ENCODE measurements around the gene GALNTL6. TPM values are rescaled to one million over a fixed set of nuclear protein-coding genes. Genes with fewer than 3 reads are reported as not detected.
A peak's percentile ranks its signal among the peaks of the same experiment; 100 is the strongest.

GALNTL6 gene
- total and polyA plus RNA-seq, 4 donors: 6.1 to 25.4 (median 22.5) TPM

GRCh38 chr4:172751550-172751949 lies 938.3 kb downstream of the GALNTL6 start:
- H3K27ac ChIP-seq (ENCODE audit: low read depth, low read length): no peak overlapping the region
- H3K27me3 ChIP-seq (ENCODE audit: control insufficient read depth, insufficient read depth, low read length): no peaks in the 10 kb centered on the region
- no peaks in the 10 kb centered on the region for H3K4me1 ChIP-seq (ENCODE audit: control insufficient read depth, insufficient read depth, low read length)
- no peak overlapping the region for H3K4me3 ChIP-seq (ENCODE audit: low read depth, low read length)
- no CpG with 5 or more reads among the region's 2 CpGs for WGBS (ENCODE audit: insufficient coverage)
- DNase-seq (ENCODE audit: low read depth in 4 of 6, low spot score in 6 of 6): no peak
- H3K9me3 ChIP-seq (ENCODE audit: control insufficient read depth, insufficient read depth, low read length): no peaks in the 10 kb centered on the region
- no peaks in the 10 kb centered on the region for H3K36me3 ChIP-seq (ENCODE audit: control insufficient read depth, insufficient read depth, low read length)

- Histone ChIP-seq H3K27me3 (ENCODE audit: control insufficient read depth, insufficient read depth, low read length) (no peaks in the 10 kb centered on the region), H3K27ac (ENCODE audit: low read depth, low read length) (no peak overlapping the region), H3K4me3 (ENCODE audit: low read depth, low read length) (no peak overlapping the region), H3K36me3 (ENCODE audit: control insufficient read depth, insufficient read depth, low read length) (no peaks in the 10 kb centered on the region), H3K9me3 (ENCODE audit: control insufficient read depth, insufficient read depth, low read length) (no peaks in the 10 kb centered on the region), H3K4me1 (ENCODE audit: control insufficient read depth, insufficient read depth, low read length) (no peaks in the 10 kb centered on the region)
- no peak for DNase-seq (ENCODE audit: low read depth in 4 of 6, low spot score in 6 of 6)
- no CpG with 5 or more reads among the region's 2 CpGs for WGBS (ENCODE audit: insufficient coverage)
These were observed 945.6 kb downstream of the GALNTL6 start for GRCh38 chr4:172758586-172759340.

- no peak for DNase-seq (ENCODE audit: low read depth in 4 of 6, low spot score in 6 of 6)
- Histone ChIP-seq H3K9me3 (ENCODE audit: control insufficient read depth, insufficient read depth, low read length) (no peaks in the 10 kb centered on the region), H3K27ac (ENCODE audit: low read depth, low read length) (no peak overlapping the region), H3K4me1 (ENCODE audit: control insufficient read depth, insufficient read depth, low read length) (no peaks in the 10 kb centered on the region), H3K4me3 (ENCODE audit: low read depth, low read length) (no peak overlapping the region), H3K36me3 (ENCODE audit: control insufficient read depth, insufficient read depth, low read length) (no peaks in the 10 kb centered on the region), H3K27me3 (ENCODE audit: control insufficient read depth, insufficient read depth, low read length) (no peaks in the 10 kb centered on the region)
- 88% methylated on average over 4 of the region's 6 CpGs for WGBS (ENCODE audit: insufficient coverage)
These were observed 947.3 kb downstream of the GALNTL6 start for GRCh38 chr4:172760512-172760911.

- Histone ChIP-seq H3K36me3 (ENCODE audit: control insufficient read depth, insufficient read depth, low read length) (no peaks in the 10 kb centered on the region), H3K4me3 (ENCODE audit: low read depth, low read length) (no peak overlapping the region), H3K27ac (ENCODE audit: low read depth, low read length) (no peak overlapping the region), H3K9me3 (ENCODE audit: control insufficient read depth, insufficient read depth, low read length) (no peaks in the 10 kb centered on the region), H3K27me3 (ENCODE audit: control insufficient read depth, insufficient read depth, low read length) (no peaks in the 10 kb centered on the region), H3K4me1 (ENCODE audit: control insufficient read depth, insufficient read depth, low read length) (no peaks in the 10 kb centered on the region)
- DNase-seq (ENCODE audit: low read depth in 4 of 6, low spot score in 6 of 6): no peak
- WGBS (ENCODE audit: insufficient coverage): no CpG with 5 or more reads among the region's 4 CpGs
These were observed 949.7 kb downstream of the GALNTL6 start for GRCh38 chr4:172762895-172763294.

GRCh38 chr4:172770787-172771186 lies 957.6 kb downstream of the GALNTL6 start:
- no peaks in the 10 kb centered on the region for H3K36me3 ChIP-seq (ENCODE audit: control insufficient read depth, insufficient read depth, low read length)
- no peaks in the 10 kb centered on the region for H3K4me1 ChIP-seq (ENCODE audit: control insufficient read depth, insufficient read depth, low read length)
- H3K27me3 ChIP-seq (ENCODE audit: control insufficient read depth, insufficient read depth, low read length): no peaks in the 10 kb centered on the region
- DNase-seq (ENCODE audit: low read depth in 4 of 6, low spot score in 6 of 6): no peak
- H3K4me3 ChIP-seq (ENCODE audit: low read depth, low read length): no peak overlapping the region
- no peak overlapping the region for H3K27ac ChIP-seq (ENCODE audit: low read depth, low read length)
- H3K9me3 ChIP-seq (ENCODE audit: control insufficient read depth, insufficient read depth, low read length): no peaks in the 10 kb centered on the region

GRCh38 chr4:172772781-172773180 lies 959.6 kb downstream of the GALNTL6 start:
- Histone ChIP-seq H3K4me3 (ENCODE audit: low read depth, low read length) (no peak overlapping the region), H3K27me3 (ENCODE audit: control insufficient read depth, insufficient read depth, low read length) (no peaks in the 10 kb centered on the region), H3K36me3 (ENCODE audit: control insufficient read depth, insufficient read depth, low read length) (no peaks in the 10 kb centered on the region), H3K9me3 (ENCODE audit: control insufficient read depth, insufficient read depth, low read length) (no peaks in the 10 kb centered on the region), H3K27ac (ENCODE audit: low read depth, low read length) (no peak overlapping the region), H3K4me1 (ENCODE audit: control insufficient read depth, insufficient read depth, low read length) (no peaks in the 10 kb centered on the region)
- 29% methylated on average over 1 of the region's 5 CpGs for WGBS (ENCODE audit: insufficient coverage)
- DNase-seq (ENCODE audit: low read depth in 4 of 6, low spot score in 6 of 6): no peak

- 50% methylated on average over 1 of the region's 4 CpGs for WGBS (ENCODE audit: insufficient coverage)
- H3K4me1 ChIP-seq (ENCODE audit: control insufficient read depth, insufficient read depth, low read length): no peaks in the 10 kb centered on the region
These were observed 963.1 kb downstream of the GALNTL6 start for GRCh38 chr4:172776203-172776861.

GRCh38 chr4:172777729-172778431 lies 964.7 kb downstream of the GALNTL6 start:
- no peak overlapping the region for H3K27ac ChIP-seq (ENCODE audit: low read depth, low read length)
- WGBS (ENCODE audit: insufficient coverage): no CpG with 5 or more reads among the region's 3 CpGs

More at GRCh38 chr4:172776203-172776861, 963.1 kb downstream of the GALNTL6 start:
- H3K4me3 ChIP-seq (ENCODE audit: low read depth, low read length): no peak overlapping the region
- no peaks in the 10 kb centered on the region for H3K9me3 ChIP-seq (ENCODE audit: control insufficient read depth, insufficient read depth, low read length)
- no peaks in the 10 kb centered on the region for H3K36me3 ChIP-seq (ENCODE audit: control insufficient read depth, insufficient read depth, low read length)
- peak in 1 of 6 donors; percentile 4 for DNase-seq (ENCODE audit: low read depth in 4 of 6, low spot score in 6 of 6)
- no peaks in the 10 kb centered on the region for H3K27me3 ChIP-seq (ENCODE audit: control insufficient read depth, insufficient read depth, low read length)
- no peak overlapping the region for H3K27ac ChIP-seq (ENCODE audit: low read depth, low read length)

GRCh38 chr4:172778583-172778982 lies 965.4 kb downstream of the GALNTL6 start:
- peaks cover 6% of the 10 kb centered on the region for H3K9me3 ChIP-seq (ENCODE audit: control insufficient read depth, insufficient read depth, low read length)
- H3K4me3 ChIP-seq (ENCODE audit: low read depth, low read length): no peak overlapping the region
- H3K27ac ChIP-seq (ENCODE audit: low read depth, low read length): no peak overlapping the region
- DNase-seq (ENCODE audit: low read depth in 4 of 6, low spot score in 6 of 6): no peak
- H3K27me3 ChIP-seq (ENCODE audit: control insufficient read depth, insufficient read depth, low read length): no peaks in the 10 kb centered on the region
- 67% methylated on average over 6 of the region's 6 CpGs for whole genome bisulfite sequencing (ENCODE audit: insufficient coverage)
- H3K36me3 ChIP-seq (ENCODE audit: control insufficient read depth, insufficient read depth, low read length): no peaks in the 10 kb centered on the region
- H3K4me1 ChIP-seq (ENCODE audit: control insufficient read depth, insufficient read depth, low read length): no peaks in the 10 kb centered on the region

More at GRCh38 chr4:172777729-172778431, 964.7 kb downstream of the GALNTL6 start:
- Histone ChIP-seq H3K4me1 (ENCODE audit: control insufficient read depth, insufficient read depth, low read length) (no peaks in the 10 kb centered on the region), H3K9me3 (ENCODE audit: control insufficient read depth, insufficient read depth, low read length) (peaks cover 3% of the 10 kb centered on the region), H3K4me3 (ENCODE audit: low read depth, low read length) (no peak overlapping the region), H3K36me3 (ENCODE audit: control insufficient read depth, insufficient read depth, low read length) (no peaks in the 10 kb centered on the region), H3K27me3 (ENCODE audit: control insufficient read depth, insufficient read depth, low read length) (no peaks in the 10 kb centered on the region)
- no peak for DNase-seq (ENCODE audit: low read depth in 4 of 6, low spot score in 6 of 6)
